GM18499 (cell line): ENCODE results near the gene TANK.

Experiments
- ATAC-seq: cut with Tn5 transposase; IDR thresholded peaks from one replicate; pipeline ENCODE4 v1.9.1; 2021; ENCODE audit warnings: moderate number of reproducible peaks; ENCODE audit not compliant: insufficient read depth, unreplicated experiment

TANK gene

DNA sequence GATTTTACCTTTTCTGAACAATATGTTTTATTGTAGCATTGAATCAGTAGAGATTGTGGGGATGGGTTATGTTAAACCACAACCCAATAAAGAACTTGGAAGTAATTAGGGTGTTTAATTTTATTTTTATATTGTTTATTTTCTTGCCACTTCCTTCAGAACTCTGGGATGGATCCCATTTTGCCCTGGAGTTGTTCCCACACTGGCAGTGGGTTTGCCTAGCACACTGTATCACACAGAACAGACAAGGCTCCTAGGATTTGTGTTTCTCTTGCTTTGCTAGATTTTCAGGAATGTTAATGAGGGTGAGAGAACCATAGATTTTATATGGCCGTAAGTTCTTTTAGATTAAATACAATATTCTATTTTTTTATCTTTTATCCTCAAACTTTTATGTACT, 59.0 kb downstream of the TANK start:
- no peak for ATAC-seq

DNA sequence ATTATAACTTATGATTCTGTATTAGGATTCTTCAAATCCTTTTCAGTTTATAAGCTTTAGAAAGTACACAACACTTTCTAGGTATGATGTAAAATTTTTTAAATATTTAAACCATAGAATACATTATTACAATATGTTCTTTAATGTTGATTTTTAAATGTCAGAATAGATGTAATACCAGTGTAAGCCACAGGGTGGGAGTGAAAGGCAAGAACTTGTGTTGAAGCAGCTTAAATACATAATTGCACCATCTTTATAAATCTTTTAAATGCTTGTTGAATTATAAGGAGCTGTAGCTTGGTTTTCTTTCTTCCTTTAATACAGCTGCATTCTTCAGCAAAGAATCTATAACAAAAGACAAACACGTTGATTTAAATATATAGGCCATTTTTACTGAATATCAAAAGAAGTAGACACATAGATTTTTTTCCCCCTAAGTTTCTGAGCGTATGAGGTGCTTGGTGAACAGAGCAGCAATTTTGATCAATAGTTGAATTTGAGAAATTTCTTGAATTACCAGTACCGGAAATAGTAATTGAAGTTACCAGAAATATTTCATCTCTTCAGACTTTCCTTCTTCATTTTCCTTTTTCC, 63.0 kb downstream of the TANK start:
- ATAC-seq: no peak

DNA sequence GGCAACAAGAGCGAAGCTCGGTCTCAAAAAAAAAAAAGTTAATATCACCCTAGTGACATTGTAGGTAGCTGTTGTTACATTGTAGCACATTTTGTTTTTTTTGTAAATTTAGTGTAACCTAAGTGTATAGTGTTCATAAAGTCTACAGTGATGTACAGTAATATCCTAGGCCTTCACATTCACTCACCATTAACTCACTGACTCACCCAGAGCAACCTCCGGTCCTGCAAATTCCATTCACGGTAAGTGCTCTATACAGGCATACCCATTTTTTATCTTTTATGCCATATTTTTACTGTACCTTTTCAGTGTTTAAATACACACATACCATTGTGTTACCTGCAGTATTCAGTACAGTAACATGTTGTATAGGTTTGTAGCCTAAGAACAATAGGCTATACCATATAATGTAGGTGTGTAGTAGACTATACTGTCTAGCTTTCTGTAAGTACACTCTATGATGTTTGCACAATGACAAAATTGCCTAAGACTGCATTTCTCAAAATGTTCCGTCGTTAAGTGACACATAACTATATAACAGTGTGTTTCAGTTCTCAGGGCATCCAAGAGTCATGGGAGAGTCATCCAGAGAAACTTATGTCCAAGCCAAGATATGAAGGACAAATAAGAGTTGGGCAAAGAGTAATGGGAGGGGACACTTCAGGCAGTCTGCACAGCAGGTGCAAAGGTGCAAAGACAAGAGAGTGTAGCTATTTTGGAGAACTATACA, 68.4 kb downstream of the TANK start:
- no peak for ATAC-seq

DNA sequence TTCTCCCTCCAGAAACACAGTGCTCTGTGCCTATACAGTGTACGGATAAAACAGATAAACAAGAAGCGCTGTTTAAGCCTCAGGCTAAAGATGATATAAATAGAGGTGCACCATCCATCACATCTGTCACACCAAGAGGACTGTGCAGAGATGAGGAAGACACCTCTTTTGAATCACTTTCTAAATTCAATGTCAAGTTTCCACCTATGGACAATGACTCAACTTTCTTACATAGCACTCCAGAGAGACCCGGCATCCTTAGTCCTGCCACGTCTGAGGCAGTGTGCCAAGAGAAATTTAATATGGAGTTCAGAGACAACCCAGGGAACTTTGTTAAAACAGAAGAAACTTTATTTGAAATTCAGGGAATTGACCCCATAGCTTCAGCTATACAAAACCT, 70.7 kb downstream of the TANK start:
- no peak for ATAC-seq

DNA sequence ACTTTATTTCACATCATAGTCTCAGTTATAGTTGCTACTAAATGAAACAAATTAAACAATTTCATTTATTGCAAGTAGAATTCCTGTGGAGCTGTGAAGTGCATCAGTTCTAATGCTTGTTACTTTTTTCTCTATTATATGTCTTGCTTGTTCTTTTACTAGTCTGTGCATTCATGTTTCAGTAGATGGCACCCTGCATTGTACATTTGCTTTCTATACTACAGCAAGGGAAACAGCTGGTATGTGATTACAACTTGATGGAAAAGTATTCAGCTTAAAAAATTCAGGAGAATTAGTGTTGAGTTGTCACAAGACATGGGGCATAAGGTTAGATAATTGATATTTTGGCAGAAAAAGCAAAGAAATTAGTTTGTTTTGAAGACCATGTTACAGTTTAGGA, 72.3 kb downstream of the TANK start:
- no peak for ATAC-seq

DNA sequence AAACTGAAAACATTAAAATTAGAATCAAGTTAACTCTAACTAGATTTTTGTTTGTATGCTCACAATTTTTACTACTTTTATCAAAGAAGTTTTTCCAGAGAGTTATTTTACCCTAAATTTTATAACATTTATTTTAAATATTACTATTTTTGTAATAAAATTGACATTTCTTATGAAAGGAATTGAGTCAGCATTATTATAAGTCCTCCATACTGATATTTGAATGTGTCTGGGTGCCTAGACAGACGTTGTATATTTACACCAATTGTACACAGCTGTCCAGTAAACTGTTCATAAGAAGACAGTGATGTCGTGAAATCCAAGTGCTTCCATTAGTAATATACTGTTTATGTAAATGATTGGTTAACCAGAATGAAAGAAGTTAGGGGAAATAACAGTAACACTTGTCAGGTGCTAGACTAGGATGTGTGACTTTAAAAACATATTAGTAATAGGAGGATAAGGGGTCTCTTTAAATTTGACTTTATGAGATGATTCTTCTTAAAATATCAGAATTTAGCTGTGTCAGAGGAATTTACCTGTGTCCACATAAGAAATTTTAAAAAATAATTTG, 73.7 kb downstream of the TANK start:
- ATAC-seq: peak; percentile 38

DNA sequence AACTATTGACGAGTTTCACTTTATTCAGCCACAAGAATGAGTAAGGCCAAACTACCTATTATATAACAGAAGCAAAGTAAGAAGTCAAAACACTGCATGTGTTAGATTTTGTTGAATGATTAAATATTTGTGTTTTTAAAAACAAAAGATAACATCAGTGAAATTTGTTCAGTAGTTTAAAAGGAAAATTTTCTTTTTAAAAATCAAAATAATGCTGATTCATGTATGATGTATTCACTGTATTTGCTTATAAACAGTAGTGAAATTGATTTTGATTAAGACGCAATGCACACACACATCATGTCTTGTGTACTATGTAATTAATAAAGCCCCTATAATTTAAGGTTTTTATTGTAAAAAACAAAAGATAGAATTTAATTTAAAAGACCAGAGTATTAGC, 74.4 kb downstream of the TANK start:
- ATAC-seq: no peak

DNA sequence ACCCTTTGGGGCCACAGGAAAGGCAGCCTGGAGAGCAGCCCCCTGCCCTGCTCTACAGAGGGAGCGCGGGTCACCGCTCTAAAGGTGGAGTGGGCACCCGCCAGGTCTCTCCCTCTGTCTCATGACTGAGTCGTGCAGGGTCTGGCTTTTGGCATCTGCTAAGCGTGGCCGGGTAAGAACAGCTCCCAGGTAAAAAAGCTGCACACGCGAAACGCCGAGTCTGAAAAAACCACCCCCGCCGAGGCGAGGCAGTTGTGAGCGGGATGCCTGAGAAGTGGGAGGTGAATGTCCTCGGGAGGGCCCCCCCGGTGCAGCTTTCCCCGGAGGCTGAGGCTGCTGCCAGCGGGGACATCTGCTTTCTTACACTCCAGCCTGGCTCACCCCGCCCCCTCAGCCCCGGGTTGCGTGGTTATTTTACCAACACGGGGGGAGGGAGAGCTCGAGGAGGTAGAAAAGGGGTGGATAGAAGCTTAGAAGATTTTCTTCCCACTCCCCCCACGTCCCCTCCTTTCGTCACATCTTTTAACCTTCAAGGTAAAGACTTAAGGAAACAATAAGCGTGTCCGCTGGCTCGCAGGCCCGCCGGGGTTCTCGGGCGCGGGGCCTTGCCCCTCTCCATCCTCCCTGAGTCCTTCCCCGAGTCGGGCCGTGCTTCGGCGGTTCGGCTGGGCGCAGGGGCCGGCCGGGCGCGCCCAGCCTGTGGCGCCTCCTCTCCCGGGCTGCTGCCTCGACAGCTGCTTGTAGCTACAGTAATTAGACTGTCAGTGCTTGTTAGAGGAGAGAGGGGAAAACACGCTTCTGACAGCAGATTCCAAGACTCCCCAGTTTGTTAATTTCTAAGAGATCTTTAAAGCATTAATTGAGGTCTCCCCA, 77.4 kb downstream of the TANK start:
- ATAC-seq: no peak

DNA sequence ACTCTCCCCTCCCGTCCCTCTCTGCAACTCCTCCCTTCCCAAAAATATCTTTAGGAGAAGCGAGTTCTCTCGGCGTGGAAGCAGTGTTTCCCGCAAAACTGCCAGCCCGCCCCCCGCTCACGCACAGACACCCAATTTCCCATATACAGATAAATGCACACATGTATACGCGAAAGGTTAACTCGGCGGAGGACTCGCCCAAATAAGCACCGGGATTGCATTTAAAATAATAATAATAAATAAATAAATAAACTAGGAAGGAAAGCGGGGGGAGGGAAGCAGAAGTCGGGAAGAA, 78.0 kb downstream of the TANK start:
- no peak for ATAC-seq

DNA sequence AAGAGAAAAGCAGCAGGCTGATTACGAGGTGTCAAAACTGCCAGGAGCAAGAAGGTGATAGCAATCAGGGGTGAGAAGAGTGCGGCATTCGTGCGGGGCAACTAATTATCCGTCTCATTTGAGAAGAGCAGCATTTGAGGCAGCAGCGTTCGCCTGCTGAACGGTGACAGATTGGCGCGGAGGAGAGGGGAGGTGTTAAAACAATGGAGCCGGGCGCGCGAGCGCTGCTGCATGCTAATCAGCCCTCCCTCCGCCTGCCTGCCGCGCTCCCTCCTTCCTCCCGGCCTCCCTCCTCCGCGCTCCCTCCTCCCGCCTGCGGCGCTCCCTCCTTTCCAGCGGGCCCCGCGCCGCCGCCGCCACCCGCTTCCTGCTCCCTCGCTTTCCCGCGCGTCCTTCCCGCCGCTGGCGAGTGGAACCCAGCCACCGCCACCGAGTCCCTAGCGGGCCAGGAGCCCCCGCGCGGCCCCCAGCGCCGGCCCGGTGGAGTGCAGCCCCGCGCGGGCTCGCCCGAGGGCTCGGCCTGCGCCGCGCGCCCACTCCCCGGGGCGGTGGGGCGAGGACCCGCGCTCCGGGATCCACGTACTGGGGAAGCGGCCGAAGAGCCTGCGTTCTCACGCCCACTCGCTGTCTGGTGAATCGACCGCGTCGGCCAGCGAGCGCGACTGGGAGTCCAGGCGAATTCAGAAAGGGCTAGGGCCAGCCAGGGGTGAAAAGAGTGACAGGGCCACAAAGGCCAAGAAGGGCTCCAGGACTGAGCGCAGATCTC, 78.5 kb downstream of the TANK start:
- ATAC-seq: no peak

DNA sequence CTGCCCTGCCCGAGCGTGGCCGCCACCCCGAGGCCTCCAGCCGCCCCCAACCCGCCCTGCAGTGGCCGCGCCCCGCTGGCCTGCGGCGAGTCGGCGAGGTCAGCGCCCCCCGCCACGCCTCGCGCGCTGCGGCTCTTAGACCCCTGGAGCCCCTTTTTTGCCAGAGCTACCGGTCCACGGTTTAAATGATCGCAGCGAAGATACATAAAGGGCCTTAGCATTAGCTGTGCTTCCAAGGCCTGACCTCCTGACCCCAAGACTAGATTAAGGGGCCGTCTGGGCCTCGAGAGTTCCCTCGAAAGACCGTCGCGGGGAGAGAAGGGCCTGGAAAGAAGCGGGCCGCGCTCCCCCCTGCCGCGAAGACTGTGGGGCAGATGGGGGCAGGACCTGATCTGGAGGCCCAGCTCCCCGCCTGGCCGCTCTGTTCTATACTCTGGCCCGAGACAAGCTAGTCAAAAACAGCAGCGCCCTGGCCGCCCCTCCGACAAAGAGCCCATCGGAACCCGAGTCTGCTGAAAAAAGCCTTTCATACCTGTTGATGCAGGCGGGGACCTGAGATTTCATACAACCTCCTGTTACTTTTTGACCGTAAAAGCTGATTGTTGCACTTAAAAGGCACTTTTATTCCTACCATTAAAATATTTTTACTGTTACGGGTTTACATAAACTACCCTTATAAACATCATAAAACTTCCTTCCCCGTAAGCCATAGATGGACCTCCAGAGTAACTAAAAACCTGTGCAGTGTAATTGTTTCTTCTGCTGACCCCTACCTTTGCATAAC, 79.3 kb downstream of the TANK start:
- ATAC-seq: no peak

DNA sequence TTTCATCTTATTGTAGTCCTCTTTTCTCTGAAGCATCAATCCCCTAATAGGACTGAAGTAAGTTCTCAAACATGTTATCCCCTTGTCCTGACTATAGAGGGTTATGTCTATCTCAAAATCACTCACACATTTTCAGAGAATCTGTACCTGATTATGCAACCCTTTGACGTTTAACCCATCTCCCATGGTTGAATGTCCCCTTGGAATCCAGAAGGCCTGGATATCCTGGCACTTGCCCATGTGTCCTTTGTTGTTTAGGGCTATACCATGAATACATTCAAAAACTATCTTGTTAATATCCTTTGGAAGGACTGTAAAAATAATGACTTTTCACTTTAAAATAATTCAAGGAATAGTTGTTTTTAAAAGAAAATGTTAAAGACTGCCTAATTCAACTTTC, 81.7 kb downstream of the TANK start:
- ATAC-seq: no peak

DNA sequence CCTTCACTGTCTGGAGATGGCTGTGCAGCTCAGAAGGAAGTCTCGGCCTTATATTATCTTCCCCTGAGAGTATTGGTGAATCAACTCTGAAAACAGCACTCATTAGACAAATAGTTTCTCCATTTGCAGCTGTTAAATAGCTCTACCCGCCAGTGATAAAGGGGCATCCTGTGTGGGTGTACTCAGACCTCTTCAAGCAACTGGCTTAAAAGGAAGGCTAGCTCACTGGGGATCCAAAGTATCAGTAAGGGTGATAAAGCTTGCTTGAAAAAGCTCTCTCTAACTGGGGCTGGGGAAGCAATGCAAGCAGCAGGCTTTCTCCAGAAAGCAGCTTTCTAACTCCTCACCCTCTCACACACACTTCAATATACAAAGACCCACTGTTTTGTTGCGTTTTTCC, 83.1 kb downstream of the TANK start:
- ATAC-seq: peak; percentile 32

DNA sequence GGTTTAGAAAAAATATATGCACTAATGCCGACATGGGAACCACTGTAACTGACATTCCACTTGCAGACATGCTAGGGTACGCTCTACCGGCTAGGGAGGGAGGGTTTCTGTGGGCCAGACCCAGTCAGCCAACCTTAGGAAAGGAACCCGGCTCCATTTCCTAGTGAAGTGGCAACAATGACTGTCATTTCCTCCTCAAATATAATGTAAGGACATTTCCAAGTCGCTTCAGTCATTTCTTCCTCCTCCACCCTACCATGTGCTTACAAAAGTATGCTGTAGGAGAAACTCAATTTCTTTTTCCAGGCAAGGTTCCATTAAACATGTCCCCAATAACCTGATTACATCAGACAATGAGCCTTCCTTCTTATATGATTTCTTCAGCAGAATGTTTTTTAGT, 83.7 kb downstream of the TANK start:
- no peak for ATAC-seq

DNA sequence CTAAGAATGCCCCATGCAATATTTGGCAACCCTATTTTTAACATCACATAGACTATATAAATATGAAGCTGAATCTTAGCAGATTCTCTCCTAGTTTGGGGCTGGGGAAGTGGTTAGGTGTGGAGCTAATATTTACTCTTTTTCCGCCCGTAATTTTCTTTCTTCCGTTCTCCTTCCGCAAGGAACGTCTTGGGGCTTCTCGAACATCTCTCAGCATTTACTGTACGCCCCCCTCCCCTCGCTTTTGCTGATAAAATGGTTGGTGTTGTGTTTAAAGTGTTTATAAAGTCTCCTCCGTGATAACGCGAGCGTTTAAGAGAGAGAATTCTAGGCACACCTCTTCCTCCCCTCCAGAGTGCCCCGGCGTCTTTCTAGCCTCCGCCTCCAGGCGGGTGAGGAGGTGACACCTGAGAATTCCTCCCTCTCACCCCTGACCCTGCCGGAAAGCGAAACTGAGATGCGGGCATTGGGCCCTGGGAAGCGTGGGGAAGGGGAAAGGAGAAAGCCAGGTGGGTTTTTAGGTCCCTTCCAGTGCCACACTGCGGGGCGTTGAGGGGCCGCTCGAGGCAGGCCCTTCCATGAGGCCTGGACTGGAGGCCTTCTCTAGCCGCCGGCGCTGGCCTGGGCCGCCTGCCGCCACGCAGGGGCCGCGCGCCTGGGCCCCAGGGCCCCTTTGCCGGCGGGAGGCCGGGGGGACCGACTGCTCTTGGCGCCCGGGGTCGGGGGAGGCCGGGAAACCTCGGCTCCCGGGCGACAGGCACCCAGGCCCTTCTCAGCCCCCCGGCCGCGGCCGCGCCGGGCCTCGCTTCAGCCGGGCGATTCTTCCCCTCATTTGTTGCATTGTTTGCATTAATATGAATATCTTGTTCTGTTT, 84.4 kb downstream of the TANK start:
- peak; percentile 68 for ATAC-seq

DNA sequence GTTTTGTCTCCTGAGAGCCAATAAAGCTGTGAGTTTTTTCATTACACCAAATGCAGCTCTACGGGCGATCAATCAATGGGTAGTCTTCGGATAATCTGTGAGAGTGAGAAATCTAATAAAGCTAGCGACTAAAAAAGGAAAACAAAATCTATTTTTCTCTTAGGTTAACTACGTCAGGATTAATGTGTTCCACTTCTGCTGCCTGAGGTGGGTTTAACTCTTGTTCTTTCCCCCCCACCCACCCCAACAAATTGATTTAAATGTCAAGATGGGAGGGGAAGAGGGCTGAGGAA, 85.0 kb downstream of the TANK start:
- no peak for ATAC-seq

DNA sequence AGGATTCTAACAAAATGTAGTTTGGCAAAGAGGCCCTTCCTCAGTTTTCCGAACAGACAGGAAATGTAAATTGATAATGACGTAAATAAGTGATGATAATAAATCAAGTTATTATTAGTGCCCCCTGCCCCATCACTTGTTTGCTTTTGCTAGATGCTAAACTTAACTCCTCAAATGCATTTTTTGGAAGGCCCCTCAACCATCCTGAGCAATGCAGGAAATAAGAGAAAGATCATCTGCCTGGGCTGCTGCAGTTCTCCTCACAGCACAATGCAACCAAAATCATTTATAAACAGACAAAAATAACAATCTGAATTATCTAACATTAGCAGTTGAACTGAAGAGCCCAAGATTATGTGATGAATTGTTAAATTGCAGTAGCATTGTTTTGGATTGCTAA, 85.4 kb downstream of the TANK start:
- ATAC-seq: no peak

DNA sequence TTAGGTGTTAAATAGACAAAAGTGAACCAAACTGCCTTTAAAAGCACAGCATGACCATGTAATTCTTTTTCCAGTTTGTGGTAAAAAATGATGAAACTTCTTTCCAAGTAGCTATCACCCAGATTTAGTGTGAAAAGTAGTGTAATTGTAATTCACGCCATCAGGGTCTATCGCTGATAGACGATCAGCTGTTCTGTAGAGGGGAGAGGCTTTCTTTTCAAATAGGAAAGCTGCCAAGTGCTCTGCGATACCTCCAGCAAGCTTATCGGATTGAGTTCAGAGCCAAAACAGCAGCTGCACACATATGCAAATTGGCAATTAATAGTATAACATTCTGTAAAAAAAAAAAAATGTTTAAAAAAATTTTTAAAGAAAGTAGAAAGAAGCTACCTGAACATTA, 86.1 kb downstream of the TANK start:
- ATAC-seq: no peak

DNA sequence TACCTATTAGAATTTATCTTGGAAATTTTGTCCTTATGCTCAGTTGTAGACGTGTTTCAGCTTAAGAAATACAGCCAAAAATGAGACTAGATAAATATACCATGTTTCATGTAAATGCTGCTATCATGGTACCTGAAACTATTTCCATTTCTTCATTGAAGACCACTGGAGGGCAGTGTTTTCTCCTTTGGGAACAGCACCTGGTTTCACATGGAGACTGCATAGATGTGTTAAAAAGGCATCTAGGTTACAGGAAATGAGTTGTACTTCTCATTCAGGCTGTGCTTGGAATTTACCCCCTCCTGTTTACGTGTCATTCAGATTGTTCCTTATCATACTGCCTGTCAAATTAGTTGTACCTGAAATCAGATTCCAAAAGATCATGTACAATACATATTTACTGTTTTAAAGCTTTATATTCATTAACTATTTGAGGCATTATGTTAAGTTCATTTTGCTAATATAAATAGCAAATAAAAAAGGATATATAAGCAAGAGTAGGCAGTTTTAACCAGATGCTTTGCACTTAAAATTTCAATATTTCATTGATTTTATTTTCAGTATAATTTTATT, 90.7 kb downstream of the TANK start:
- ATAC-seq: no peak
